ENCODE data around the gene UBE2K.
"Not testable (repeated sequence)": the region's sequence is repeated elsewhere in the genome, so short reads cannot be mapped to it uniquely, and the experiment has no call there.

DNA sequence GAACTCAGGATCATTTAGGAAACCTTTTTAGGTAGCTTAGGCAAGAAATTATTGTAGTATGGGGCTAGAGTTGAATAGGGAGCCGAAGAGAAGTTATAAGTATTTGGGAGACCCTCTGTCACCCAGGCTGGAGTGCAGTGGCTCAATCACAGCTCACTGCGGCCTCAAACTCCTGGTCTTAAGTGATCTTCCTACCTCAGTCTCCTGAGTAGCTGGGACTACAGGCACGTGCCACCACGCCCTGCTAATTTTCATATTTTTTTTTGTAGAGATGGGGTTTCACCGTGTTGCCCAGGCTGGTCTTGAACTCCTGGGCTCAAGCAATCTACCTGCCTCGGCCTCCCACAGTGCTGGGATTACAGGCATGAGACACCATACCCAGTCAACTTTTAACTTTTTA is 23.3 kb downstream of the UBE2K start:
- TF ChIP-seq POLR2A (IDR thresholded peaks at IDR 0.05), result not testable (repeated sequence)
- TF ChIP-seq, protein P1, sequence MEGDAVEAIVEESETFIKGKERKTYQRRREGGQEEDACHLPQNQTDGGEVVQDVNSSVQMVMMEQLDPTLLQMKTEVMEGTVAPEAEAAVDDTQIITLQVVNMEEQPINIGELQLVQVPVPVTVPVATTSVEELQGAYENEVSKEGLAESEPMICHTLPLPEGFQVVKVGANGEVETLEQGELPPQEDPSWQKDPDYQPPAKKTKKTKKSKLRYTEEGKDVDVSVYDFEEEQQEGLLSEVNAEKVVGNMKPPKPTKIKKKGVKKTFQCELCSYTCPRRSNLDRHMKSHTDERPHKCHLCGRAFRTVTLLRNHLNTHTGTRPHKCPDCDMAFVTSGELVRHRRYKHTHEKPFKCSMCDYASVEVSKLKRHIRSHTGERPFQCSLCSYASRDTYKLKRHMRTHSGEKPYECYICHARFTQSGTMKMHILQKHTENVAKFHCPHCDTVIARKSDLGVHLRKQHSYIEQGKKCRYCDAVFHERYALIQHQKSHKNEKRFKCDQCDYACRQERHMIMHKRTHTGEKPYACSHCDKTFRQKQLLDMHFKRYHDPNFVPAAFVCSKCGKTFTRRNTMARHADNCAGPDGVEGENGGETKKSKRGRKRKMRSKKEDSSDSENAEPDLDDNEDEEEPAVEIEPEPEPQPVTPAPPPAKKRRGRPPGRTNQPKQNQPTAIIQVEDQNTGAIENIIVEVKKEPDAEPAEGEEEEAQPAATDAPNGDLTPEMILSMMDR (IDR thresholded peaks at IDR 0.05), result not testable (repeated sequence)
